Measurements from ENCODE around the gene HSD17B14. TPM values are rescaled to one million over a fixed set of nuclear protein-coding genes. Genes with fewer than 3 reads are reported as not detected.

The HSD17B14 gene
- total and polyA plus RNA-seq, 2 of the 13 experiments (the other 11 are each of a cell fraction or from before 2014, with no cell fraction given), result 0.58 to 1.2 TPM

- TF ChIP-seq ZNF335 (CRISPR knock-in tag; IDR thresholded peaks at IDR 0.05), result 0 out of 2 replicates have a peak, but pooled peaks have one; percentile 34
- peak; percentile 41; the same call in 1 of the 2 replicates for TF ChIP-seq CREM (IDR thresholded peaks at IDR 0.05)
- no peak for TF ChIP-seq CREM (CRISPR knock-in tag; IDR thresholded peaks at IDR 0.05)
- TF ChIP-seq, protein P1, sequence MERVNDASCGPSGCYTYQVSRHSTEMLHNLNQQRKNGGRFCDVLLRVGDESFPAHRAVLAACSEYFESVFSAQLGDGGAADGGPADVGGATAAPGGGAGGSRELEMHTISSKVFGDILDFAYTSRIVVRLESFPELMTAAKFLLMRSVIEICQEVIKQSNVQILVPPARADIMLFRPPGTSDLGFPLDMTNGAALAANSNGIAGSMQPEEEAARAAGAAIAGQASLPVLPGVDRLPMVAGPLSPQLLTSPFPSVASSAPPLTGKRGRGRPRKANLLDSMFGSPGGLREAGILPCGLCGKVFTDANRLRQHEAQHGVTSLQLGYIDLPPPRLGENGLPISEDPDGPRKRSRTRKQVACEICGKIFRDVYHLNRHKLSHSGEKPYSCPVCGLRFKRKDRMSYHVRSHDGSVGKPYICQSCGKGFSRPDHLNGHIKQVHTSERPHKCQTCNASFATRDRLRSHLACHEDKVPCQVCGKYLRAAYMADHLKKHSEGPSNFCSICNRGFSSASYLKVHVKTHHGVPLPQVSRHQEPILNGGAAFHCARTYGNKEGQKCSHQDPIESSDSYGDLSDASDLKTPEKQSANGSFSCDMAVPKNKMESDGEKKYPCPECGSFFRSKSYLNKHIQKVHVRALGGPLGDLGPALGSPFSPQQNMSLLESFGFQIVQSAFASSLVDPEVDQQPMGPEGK (CRISPR knock-in tag; IDR thresholded peaks at IDR 0.05), result peak; percentile 64
- TF ChIP-seq NAIF1 (CRISPR knock-in tag; IDR thresholded peaks at IDR 0.05; ENCODE audit: borderline replicate concordance), result no peak
- TF ChIP-seq YEATS2 (CRISPR knock-in tag; IDR thresholded peaks at IDR 0.05; ENCODE audit: borderline replicate concordance), result no peak
- peak; percentile 96 for TF ChIP-seq FOSL2 (CRISPR knock-in tag; IDR thresholded peaks at IDR 0.05)
- TF ChIP-seq, protein P2, sequence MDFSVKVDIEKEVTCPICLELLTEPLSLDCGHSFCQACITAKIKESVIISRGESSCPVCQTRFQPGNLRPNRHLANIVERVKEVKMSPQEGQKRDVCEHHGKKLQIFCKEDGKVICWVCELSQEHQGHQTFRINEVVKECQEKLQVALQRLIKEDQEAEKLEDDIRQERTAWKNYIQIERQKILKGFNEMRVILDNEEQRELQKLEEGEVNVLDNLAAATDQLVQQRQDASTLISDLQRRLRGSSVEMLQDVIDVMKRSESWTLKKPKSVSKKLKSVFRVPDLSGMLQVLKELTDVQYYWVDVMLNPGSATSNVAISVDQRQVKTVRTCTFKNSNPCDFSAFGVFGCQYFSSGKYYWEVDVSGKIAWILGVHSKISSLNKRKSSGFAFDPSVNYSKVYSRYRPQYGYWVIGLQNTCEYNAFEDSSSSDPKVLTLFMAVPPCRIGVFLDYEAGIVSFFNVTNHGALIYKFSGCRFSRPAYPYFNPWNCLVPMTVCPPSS (IDR thresholded peaks at IDR 0.05), result no peak
- TF ChIP-seq ZNF33A (CRISPR knock-in tag; IDR thresholded peaks at IDR 0.05; ENCODE audit: borderline replicate concordance), result no peak
- peak; percentile 39; the same call in 1 of the 2 replicates for TF ChIP-seq ZNF614 (CRISPR knock-in tag; IDR thresholded peaks at IDR 0.05; ENCODE audit: borderline replicate concordance)
- TF ChIP-seq, protein P3, sequence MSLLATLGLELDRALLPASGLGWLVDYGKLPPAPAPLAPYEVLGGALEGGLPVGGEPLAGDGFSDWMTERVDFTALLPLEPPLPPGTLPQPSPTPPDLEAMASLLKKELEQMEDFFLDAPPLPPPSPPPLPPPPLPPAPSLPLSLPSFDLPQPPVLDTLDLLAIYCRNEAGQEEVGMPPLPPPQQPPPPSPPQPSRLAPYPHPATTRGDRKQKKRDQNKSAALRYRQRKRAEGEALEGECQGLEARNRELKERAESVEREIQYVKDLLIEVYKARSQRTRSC (CRISPR knock-in tag; IDR thresholded peaks at IDR 0.05; ENCODE audit: low read depth), result no peak
- no peak for TF ChIP-seq ZFP82 (CRISPR knock-in tag; IDR thresholded peaks at IDR 0.05; ENCODE audit: borderline replicate concordance)
- TF ChIP-seq, protein P4, sequence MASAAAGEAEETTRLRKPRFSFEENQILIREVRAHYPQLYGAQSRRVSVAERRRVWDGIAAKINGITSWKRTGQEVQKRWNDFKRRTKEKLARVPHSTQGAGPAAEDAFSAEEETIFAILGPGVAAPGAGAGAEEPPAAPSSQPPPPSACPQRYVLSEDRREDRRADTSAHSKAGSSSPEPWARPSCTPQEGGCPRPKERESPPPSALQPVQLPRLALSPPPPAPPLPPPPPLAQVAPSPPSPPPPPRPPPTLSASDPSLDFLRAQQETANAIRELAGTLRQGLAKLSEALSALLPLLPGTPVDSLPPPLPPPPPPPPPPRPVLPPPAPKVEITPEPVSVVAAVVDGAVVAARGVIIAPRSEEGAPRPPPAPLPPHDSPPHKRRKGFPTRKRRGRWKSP (CRISPR knock-in tag; IDR thresholded peaks at IDR 0.05), result no peak
- TF ChIP-seq ZBTB38 (CRISPR knock-in tag; IDR thresholded peaks at IDR 0.05), result no peak
- peak; percentile 69 for TF ChIP-seq GATAD2A (CRISPR knock-in tag; IDR thresholded peaks at IDR 0.05)
- no peak for TF ChIP-seq SNAI1 (CRISPR knock-in tag; IDR thresholded peaks at IDR 0.05; ENCODE audit: borderline replicate concordance)
- TF ChIP-seq GRHL1 (CRISPR knock-in tag; conservative IDR thresholded peaks at IDR 0.05), result no peak
- TF ChIP-seq, protein P5, sequence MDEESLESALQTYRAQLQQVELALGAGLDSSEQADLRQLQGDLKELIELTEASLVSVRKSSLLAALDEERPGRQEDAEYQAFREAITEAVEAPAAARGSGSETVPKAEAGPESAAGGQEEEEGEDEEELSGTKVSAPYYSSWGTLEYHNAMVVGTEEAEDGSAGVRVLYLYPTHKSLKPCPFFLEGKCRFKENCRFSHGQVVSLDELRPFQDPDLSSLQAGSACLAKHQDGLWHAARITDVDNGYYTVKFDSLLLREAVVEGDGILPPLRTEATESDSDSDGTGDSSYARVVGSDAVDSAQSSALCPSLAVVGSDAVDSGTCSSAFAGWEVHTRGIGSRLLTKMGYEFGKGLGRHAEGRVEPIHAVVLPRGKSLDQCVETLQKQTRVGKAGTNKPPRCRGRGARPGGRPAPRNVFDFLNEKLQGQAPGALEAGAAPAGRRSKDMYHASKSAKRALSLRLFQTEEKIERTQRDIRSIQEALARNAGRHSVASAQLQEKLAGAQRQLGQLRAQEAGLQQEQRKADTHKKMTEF (CRISPR knock-in tag; IDR thresholded peaks at IDR 0.05), result peak; percentile 59; the same call in 1 of the 2 replicates
- no peak for TF ChIP-seq U2AF2 (IDR thresholded peaks at IDR 0.05; ENCODE audit: low read depth, low read length)
These were observed 55.5 kb downstream of the HSD17B14 start (continued) for GRCh38 chr19:48780631-48781391.

Measured in HepG2 (cell line).